Colonic mucosa (tissue), 4 donors: ENCODE measurements around the gene ID3. TPM values are rescaled to one million over a fixed set of nuclear protein-coding genes. Genes with fewer than 3 reads are reported as not detected.

Source experiments
- DNase-seq: peaks from one replicate; pipeline ENCODE4 v3.0.0-alpha.2; 2020
- H3K27ac ChIP-seq: fragments of 200-600 bp; one replicate; pipeline ENCODE4 v1.8.0; 2021
- H3K27me3 ChIP-seq: fragments of 200-600 bp; one replicate; pipeline ENCODE4 v1.8.0; 2021
- H3K36me3 ChIP-seq: fragments of 200-600 bp; one replicate; pipeline ENCODE4 v1.8.0; 2021
- H3K4me1 ChIP-seq: fragments of 200-600 bp; one replicate; pipeline ENCODE4 v1.8.0; 2021; ENCODE audit warnings: mild to moderate bottlenecking
- H3K4me3 ChIP-seq: fragments of 200-600 bp; one replicate; pipeline ENCODE4 v1.8.0; 2021
- H3K9ac ChIP-seq, 2 donors: one replicate each; pipeline ENCODE4 v1.7.0; 2013; ENCODE audit warnings: control low read depth in 2 of 2, low read depth in 2 of 2, low read length in 2 of 2
- H3K9me3 ChIP-seq: fragments of 200-600 bp; one replicate; pipeline ENCODE4 v1.8.0; 2021
- intact Hi-C: fragments of 100-400 bp; cut with DNase I; formaldehyde crosslinking; loops from one replicate; pipeline ENCODE4 v1.14.1; 2022
- total RNA-seq, 2 donors: library from RNA; stranded (reverse); fragmentation: NEBNext Ultra II Directional in 1 of 2; extraction: Animal tissue kit (Norgen Biotek cat#: 25700) in 1 of 2; gene quantifications; one replicate each; pipeline ENCODE4 v1.2.1, GENCODE V29; 2021
- TF ChIP-seq, protein P1 (sequence below): fragments of 200-600 bp; IDR thresholded peaks from one replicate; pipeline ENCODE4 v1.8.0; 2022; ENCODE audit warnings: antibody characterized with exemption, mild to moderate bottlenecking
- donor health status: healthy.
- donor health status: DM: no; HTN: no; CAD: no.
- donor health status: DM: no; HTN: no; CAD: no.

ID3 gene
- total RNA-seq, 2 donors from 2014 or later = 106 to 221 TPM

DNA sequence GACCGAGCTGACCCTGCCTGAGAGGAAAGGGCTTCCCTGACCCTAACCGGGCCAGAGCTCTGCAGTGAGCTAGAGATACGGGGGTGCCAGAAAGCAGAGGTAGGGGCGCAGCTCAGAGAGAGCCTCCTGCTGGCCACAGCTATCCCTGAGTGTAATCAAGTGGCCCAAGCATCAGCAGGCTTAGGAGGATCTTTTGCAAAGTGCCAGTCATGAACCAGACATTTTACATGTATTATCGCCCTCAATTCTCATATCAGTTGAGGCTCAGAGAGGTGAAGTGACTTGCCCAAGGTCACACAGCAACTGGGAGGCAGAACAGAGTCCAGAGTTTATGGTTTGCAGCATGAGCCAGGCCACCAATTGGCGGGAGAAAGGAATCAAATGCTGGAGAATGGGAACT lies 7.0 kb upstream of the ID3 start:
- H3K27me3 ChIP-seq = no peaks in the 10 kb centered on the region
- DNase-seq = no peak
- TF ChIP-seq, protein P1, sequence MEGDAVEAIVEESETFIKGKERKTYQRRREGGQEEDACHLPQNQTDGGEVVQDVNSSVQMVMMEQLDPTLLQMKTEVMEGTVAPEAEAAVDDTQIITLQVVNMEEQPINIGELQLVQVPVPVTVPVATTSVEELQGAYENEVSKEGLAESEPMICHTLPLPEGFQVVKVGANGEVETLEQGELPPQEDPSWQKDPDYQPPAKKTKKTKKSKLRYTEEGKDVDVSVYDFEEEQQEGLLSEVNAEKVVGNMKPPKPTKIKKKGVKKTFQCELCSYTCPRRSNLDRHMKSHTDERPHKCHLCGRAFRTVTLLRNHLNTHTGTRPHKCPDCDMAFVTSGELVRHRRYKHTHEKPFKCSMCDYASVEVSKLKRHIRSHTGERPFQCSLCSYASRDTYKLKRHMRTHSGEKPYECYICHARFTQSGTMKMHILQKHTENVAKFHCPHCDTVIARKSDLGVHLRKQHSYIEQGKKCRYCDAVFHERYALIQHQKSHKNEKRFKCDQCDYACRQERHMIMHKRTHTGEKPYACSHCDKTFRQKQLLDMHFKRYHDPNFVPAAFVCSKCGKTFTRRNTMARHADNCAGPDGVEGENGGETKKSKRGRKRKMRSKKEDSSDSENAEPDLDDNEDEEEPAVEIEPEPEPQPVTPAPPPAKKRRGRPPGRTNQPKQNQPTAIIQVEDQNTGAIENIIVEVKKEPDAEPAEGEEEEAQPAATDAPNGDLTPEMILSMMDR = no peak
- H3K9ac ChIP-seq = no peak overlapping the region
- no peak overlapping the region for H3K27ac ChIP-seq
- H3K9me3 ChIP-seq = no peaks in the 10 kb centered on the region
- no peak overlapping the region for H3K4me3 ChIP-seq
- peaks cover 12% of the 10 kb centered on the region for H3K4me1 ChIP-seq
- intact Hi-C loops = no loop called here
- H3K36me3 ChIP-seq = no peaks in the 10 kb centered on the region

DNA sequence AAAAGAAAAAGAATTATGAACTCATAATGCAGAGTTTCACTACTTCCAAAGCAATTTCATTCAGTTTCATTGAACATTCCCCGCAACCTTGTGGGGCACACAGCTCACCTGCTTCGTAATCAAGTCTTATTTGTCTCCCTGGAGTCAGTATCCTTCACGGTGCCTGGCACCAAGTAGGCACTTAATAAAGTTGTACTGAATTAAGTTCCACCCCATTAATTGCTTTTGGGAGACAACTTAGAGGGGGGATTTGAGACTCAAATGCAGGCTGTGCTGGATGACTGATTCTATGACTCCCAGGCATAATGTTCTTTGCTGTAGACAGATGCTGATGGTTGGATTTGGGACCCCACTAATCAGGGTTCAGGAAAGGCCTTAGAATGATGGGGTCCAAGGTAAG lies 6.5 kb upstream of the ID3 start:
- no peak overlapping the region for H3K4me3 ChIP-seq
- no peak overlapping the region for H3K9ac ChIP-seq
- no peaks in the 10 kb centered on the region for H3K9me3 ChIP-seq
- H3K27me3 ChIP-seq = no peaks in the 10 kb centered on the region
- H3K27ac ChIP-seq = no peak overlapping the region
- peaks cover 12% of the 10 kb centered on the region for H3K4me1 ChIP-seq
- no peak for DNase-seq
- TF ChIP-seq, protein P1 = no peak
- intact Hi-C loops = no loop called here
- no peaks in the 10 kb centered on the region for H3K36me3 ChIP-seq

DNA sequence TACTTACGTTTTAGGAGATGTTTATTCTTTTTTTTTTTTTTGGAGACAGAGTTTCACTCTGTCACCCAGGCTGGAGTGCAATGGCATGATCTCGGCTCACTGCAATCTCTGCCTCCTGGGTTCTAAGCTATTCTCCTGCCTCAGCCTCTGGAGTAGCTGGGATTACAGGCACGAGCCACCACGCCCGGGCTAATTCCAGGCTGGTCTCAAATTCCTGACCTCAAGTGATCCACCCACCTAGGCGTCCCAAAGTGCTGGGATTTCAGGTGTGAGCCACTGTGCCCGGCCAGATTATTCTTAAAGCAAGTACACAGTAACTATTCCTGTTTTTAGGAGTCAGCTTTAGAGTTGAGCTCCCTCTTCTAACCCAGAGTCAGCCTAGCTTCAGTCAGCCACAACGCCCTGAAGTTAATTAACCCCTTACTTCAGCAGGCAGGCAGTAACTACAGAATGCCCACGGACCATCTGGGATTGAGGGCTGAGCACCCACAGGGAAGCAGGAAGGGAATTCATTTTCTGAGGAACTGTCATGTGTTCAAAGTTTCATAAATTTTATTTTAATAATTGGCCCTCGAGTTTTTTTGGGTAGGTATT lies 5.3 kb upstream of the ID3 start:
- Histone ChIP-seq H3K4me3 (no peak overlapping the region), H3K27ac (no peak overlapping the region), H3K4me1 (peaks cover 17% of the 10 kb centered on the region), H3K9ac (peak overlapping the region in 1 of 2 donors; percentile 43), H3K36me3 (no peaks in the 10 kb centered on the region), H3K27me3 (no peaks in the 10 kb centered on the region), H3K9me3 (no peaks in the 10 kb centered on the region)
- TF ChIP-seq, protein P1 = no peak
- intact Hi-C loops = no loop called here
- peak; percentile 67 for DNase-seq

DNA sequence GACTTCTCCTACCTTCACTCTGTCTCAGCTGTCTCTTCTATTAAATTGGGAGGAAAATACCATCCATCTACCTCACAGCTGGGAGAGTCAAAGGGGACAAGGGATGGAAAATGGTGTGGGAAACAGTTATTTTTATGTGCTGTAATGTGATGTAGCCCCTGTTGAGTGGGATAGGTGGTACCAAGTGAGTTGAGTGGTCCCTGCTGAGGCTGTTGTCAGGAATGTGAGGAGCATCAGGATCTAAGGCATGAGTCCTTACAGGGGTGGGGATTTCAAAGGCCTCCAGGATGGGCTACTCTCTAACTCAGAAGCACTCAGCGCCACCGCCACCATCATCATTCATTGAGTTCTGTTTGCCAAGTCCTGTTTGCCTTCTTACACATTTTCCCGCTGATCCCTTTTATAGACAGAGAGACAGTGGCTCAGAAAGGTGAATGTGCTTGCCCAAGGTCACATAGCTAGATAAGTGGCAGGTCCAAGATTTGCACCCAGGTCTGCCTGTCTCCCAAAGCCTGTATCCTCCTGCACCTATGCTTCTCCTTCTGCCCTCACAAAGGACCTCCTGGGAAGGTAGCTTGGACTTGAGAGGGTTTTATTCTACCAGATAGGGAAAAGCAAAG lies 4.6 kb upstream of the ID3 start:
- Histone ChIP-seq H3K27ac (peak overlapping the region; percentile 7), H3K27me3 (no peaks in the 10 kb centered on the region), H3K4me3 (no peak overlapping the region), H3K9me3 (no peaks in the 10 kb centered on the region), H3K4me1 (peaks cover 17% of the 10 kb centered on the region), H3K36me3 (no peaks in the 10 kb centered on the region), H3K9ac (peak overlapping the region in 1 of 2 donors; percentile 43)
- TF ChIP-seq, protein P1 = no peak
- intact Hi-C loops = no loop called here
- no peak for DNase-seq

DNA sequence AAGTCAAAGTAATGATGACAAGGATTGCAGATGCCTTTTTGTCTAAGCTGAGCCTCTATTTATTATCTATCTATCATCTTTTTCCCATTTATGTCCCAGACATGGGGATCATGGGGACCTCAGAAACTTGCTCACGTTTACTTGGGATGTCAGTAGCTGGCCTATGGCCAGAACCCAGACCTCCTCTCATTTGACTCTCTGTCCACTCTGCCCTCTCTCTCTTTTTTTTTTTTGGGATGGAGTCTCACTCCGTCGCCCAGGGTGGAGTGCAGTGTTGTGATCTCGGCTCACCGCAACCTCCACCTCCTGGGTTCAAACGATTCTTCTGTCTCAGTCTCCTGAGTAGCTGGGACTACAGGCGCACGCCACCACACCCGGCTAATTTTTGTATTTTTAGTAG lies 3.7 kb upstream of the ID3 start:
- DNase-seq = no peak
- TF ChIP-seq, protein P1 = no peak
- intact Hi-C loops = no loop called here
- no peak overlapping the region for H3K4me3 ChIP-seq
- no peaks in the 10 kb centered on the region for H3K36me3 ChIP-seq
- H3K4me1 ChIP-seq = peaks cover 17% of the 10 kb centered on the region
- H3K9ac ChIP-seq = no peak overlapping the region
- H3K9me3 ChIP-seq = no peaks in the 10 kb centered on the region
- peak overlapping the region; percentile 83 for H3K27ac ChIP-seq
- no peaks in the 10 kb centered on the region for H3K27me3 ChIP-seq
